B cell (primary cell): ENCODE results near the gene MEF2B. TPM values are rescaled to one million over a fixed set of nuclear protein-coding genes. Genes with fewer than 3 reads are reported as not detected.

Experiments used
- ATAC-seq: fragments of 200-7000 bp; cut with Tn5 transposase; one replicate; pipeline ENCODE4 v1.10.0; 2021; ENCODE audit warnings: low read depth, mild to moderate bottlenecking, moderate number of reproducible peaks, moderate library complexity
- CTCF ChIA-PET: fragments of 350-600 bp; sonication (Branson Sonifier 250); formaldehyde crosslinking; loops from one replicate; lab custom pipeline; 2021; ENCODE audit warnings: antibody characterized with exemption, inconsistent platforms; lab: Charles Lee
- POLR2A ChIA-PET: fragments of 350-600 bp; sonication (Branson Sonifier 250); formaldehyde crosslinking; loops from one replicate; lab custom pipeline; 2021; ENCODE audit warnings: antibody characterized with exemption; lab: Charles Lee
- DNase-seq: peaks from one replicate; pipeline ENCODE4 v3.0.0; 2013
- H2AFZ ChIP-seq: 2 replicates; pipeline ENCODE4 v1.6.1; 2012; ENCODE audit warnings: mild to moderate bottlenecking, low read depth, low read length; ENCODE audit not compliant: insufficient read depth, poor library complexity, severe bottlenecking
- H3K27ac ChIP-seq, 2 donors: 1 replicate in 1 of 2; 2 replicates in 1 of 2; pipeline ENCODE4 v1.5.1; 2012 to 2013; ENCODE audit warnings: low read length in 2 of 2, mild to moderate bottlenecking in 2 of 2, moderate library complexity in 1 of 2
- H3K27me3 ChIP-seq, 4 experiments: fragments of 200-600 bp in 1 of 4; sonication (generic) in 1 of 4; replicated peaks in 1 of 4; 1 replicate in 2 of 4; 2 replicates in 2 of 4; pipeline versions ENCODE4 v1.6.1 to v1.7.0; 2013 to 2016; ENCODE audit warnings: low read length in 3 of 4, mild to moderate bottlenecking in 2 of 4, mixed read lengths in 1 of 4, moderate library complexity in 1 of 4; ENCODE audit not compliant: insufficient read depth in 4 of 4, control insufficient read depth in 3 of 4; ENCODE audit errors: control extremely low read depth in 1 of 4
- H3K36me3 ChIP-seq, 2 experiments: replicated peaks in 1 of 2; 1 replicate in 1 of 2; 2 replicates in 1 of 2; pipeline versions ENCODE4 v1.6.1 to v1.7.1; 2013; ENCODE audit warnings: low read length in 1 of 2; ENCODE audit not compliant: insufficient read depth in 2 of 2, control insufficient read depth in 1 of 2; ENCODE audit errors: control extremely low read depth in 1 of 2, extremely low read depth in 1 of 2
- H3K4me1 ChIP-seq, 2 donors: fragments of 200-600 bp in 1 of 2; sonication (generic) in 1 of 2; 1 replicate in 1 of 2; 2 replicates in 1 of 2; pipeline versions ENCODE4 v1.5.1 to v1.6.1; 2013 to 2017; ENCODE audit warnings: low read length in 2 of 2; ENCODE audit not compliant: control insufficient read depth in 2 of 2, insufficient read depth in 2 of 2
- H3K4me2 ChIP-seq: replicated peaks from 2 replicates; pipeline ENCODE3; 2012; ENCODE audit warnings: mild to moderate bottlenecking, low read depth, low read length; ENCODE audit not compliant: poor library complexity, severe bottlenecking
- H3K4me3 ChIP-seq, 5 experiments: fragments of 200-600 bp in 1 of 5; sonication (generic) in 1 of 5; 1 replicate in 3 of 5; 2 replicates in 2 of 5; pipeline versions ENCODE4 v1.5.1 to v1.7.0; 2011 to 2016; ENCODE audit warnings: low read length in 4 of 5, mild to moderate bottlenecking in 4 of 5, low read depth in 2 of 5, control low read depth in 1 of 5, moderate library complexity in 1 of 5; ENCODE audit not compliant: insufficient read depth in 1 of 5; ENCODE audit errors: control extremely low read depth in 1 of 5, extremely low read depth in 1 of 5
- H3K79me2 ChIP-seq: fragments of 200-600 bp; sonication (generic); one replicate; pipeline ENCODE4 v1.6.0; 2016; ENCODE audit warnings: low read length; ENCODE audit not compliant: control insufficient read depth, insufficient read depth
- H3K9ac ChIP-seq: fragments of 200-600 bp; sonication (generic); 2 replicates; pipeline ENCODE4 v1.6.1; 2017; ENCODE audit warnings: mild to moderate bottlenecking, low read length, moderate library complexity
- H3K9me3 ChIP-seq, 3 donors: one replicate each; pipeline versions ENCODE4 v1.6.1 to v1.7.1; 2013; ENCODE audit warnings: low read length in 2 of 3; ENCODE audit not compliant: control insufficient read depth in 2 of 3, insufficient read depth in 1 of 3; ENCODE audit errors: control extremely low read depth in 1 of 3
- H4K20me1 ChIP-seq: 2 replicates; pipeline ENCODE4 v1.6.0; 2012; ENCODE audit warnings: mild to moderate bottlenecking, low read length; ENCODE audit not compliant: insufficient read depth, control insufficient read depth, poor library complexity, severe bottlenecking
- H3K27ac Mint-ChIP-seq: one replicate; pipeline ENCODE4 v1.8.0; 2021; ENCODE audit warnings: mixed read lengths
- H3K27me3 Mint-ChIP-seq: one replicate; pipeline ENCODE4 v1.8.0; 2021; ENCODE audit warnings: mixed read lengths
- H3K4me1 Mint-ChIP-seq: one replicate; pipeline ENCODE4 v1.8.0; 2021; ENCODE audit warnings: mixed read lengths
- H3K4me3 Mint-ChIP-seq: one replicate; pipeline ENCODE4 v1.8.0; 2021; ENCODE audit warnings: mixed read lengths
- H3K9me3 Mint-ChIP-seq: one replicate; pipeline ENCODE4 v1.8.0; 2022; ENCODE audit warnings: mixed read lengths; ENCODE audit not compliant: insufficient read depth
- CTCF ChIP-seq: fragments of 200-600 bp; IDR thresholded peaks from one replicate; pipeline ENCODE4 v1.8.0; 2022; ENCODE audit warnings: antibody characterized with exemption, mild to moderate bottlenecking
- EZH2 ChIP-seq: IDR thresholded peaks from 2 replicates; pipeline ENCODE4 v1.6.1; 2012; ENCODE audit warnings: borderline replicate concordance, low read depth, mild to moderate bottlenecking, moderate library complexity, low read length; ENCODE audit not compliant: insufficient read depth, poor library complexity, severe bottlenecking
- WGBS: methylation state at CpG from one replicate; pipeline ENCODE4 v1.1.5; 2013; ENCODE audit warnings: missing lambda C conversion rate; ENCODE audit not compliant: insufficient coverage; 5-methylcytosine and 5-hydroxymethylcytosine counted together
- intact Hi-C: fragments of 100-400 bp; cut with micrococcal nuclease; formaldehyde crosslinking; loops from one replicate; pipeline ENCODE4 v1.10.0; 2022
- polyA plus RNA-seq: library from polyadenylated mRNA; depleted of rRNA; stranded (reverse); fragments of >200 nt; gene quantifications from 2 replicates; pipeline ENCODE4 v1.2.3, GENCODE V29; 2012
- total RNA-seq, 2 donors: library from RNA; stranded (reverse); fragments of 120-200 nt in 1 of 2; gene quantifications; 1 replicate in 1 of 2; 2 replicates in 1 of 2; pipeline versions ENCODE4 v1.2.3 to v1.2.4, GENCODE V29; 2013 to 2022

Gene MEF2B
- total and polyA plus RNA-seq, 2 donors (not counting 1 experiment from before 2014, with no cell fraction given): 4.6 to 5.5 TPM

GRCh38 chr19:19217099-19217498 is 47.0 kb upstream of the MEF2B start:
- Mint-ChIP-seq H3K4me1 (peaks cover 4% of the 10 kb centered on the region), H3K27ac (no peak overlapping the region), H3K27me3 (peaks cover 40% of the 10 kb centered on the region), H3K9me3 (no peaks in the 10 kb centered on the region), H3K4me3 (no peak overlapping the region)
- ChIA-PET CTCF (no interaction called here), POLR2A (no interaction called here)
- WGBS: 73% methylated on average over 3 of the region's 4 CpGs
- peak; percentile 20 for TF ChIP-seq CTCF
- TF ChIP-seq EZH2: no peak
- DNase-seq (no peak), ATAC-seq (no peak)
- H4K20me1 ChIP-seq: no peaks in the 10 kb centered on the region
- H3K9ac ChIP-seq: no peak overlapping the region
- H3K27ac ChIP-seq: no peak overlapping the region
- no peak overlapping the region for H2AFZ ChIP-seq
- H3K9me3 ChIP-seq: peaks cover 0 to 23% (median 0%) of the 10 kb centered on the region in 3 donors
- no peaks in the 10 kb centered on the region for H3K36me3 ChIP-seq
- H3K4me2 ChIP-seq: no peak overlapping the region
- peaks cover 0 to 45% (median 21%) of the 10 kb centered on the region in 4 experiments for H3K27me3 ChIP-seq
- H3K4me3 ChIP-seq: no peak overlapping the region
- peaks cover 0 to 5% of the 10 kb centered on the region in 2 donors for H3K4me1 ChIP-seq
- H3K79me2 ChIP-seq: no peaks in the 10 kb centered on the region
- intact Hi-C loops: no loop called here

GRCh38 chr19:19215792-19216191 is 45.7 kb upstream of the MEF2B start:
- ATAC-seq (no peak), DNase-seq (no peak)
- no peak overlapping the region for H3K9ac ChIP-seq
- H3K4me1 ChIP-seq: peaks cover 0 to 9% of the 10 kb centered on the region in 2 donors
- H3K9me3 Mint-ChIP-seq: no peaks in the 10 kb centered on the region
- peaks cover 0 to 23% (median 0%) of the 10 kb centered on the region in 3 donors for H3K9me3 ChIP-seq
- peaks cover 4% of the 10 kb centered on the region for H3K4me1 Mint-ChIP-seq
- H3K27me3 ChIP-seq: peaks cover 0 to 56% (median 29%) of the 10 kb centered on the region in 4 experiments
- no peaks in the 10 kb centered on the region for H4K20me1 ChIP-seq
- no peak overlapping the region for H3K27ac ChIP-seq
- POLR2A ChIA-PET: no interaction called here
- no CpG with 5 or more reads among the region's 4 CpGs for WGBS
- no peak overlapping the region for H2AFZ ChIP-seq
- no peaks in the 10 kb centered on the region for H3K79me2 ChIP-seq
- H3K4me3 Mint-ChIP-seq: no peak overlapping the region
- H3K4me2 ChIP-seq: no peak overlapping the region
- CTCF ChIA-PET: interaction anchor here (1.5 kb wide), 1 partner anchor 9 kb away, joined by 4 read pairs; no protein-coding TSS in a partner anchor
- no peak overlapping the region for H3K4me3 ChIP-seq
- H3K27me3 Mint-ChIP-seq: peaks cover 46% of the 10 kb centered on the region
- H3K27ac Mint-ChIP-seq: no peak overlapping the region
- H3K36me3 ChIP-seq: no peaks in the 10 kb centered on the region
- TF ChIP-seq CTCF (no peak), EZH2 (no peak)
- intact Hi-C loops: no loop called here
